HEK293 (cell line): ENCODE results near the gene C6orf136.
A peak's percentile ranks its signal among the peaks of the same experiment; 100 is the strongest.

Experiments
- ATF2 ChIP-seq: fragments of 450-650 bp; formaldehyde crosslinking; IDR thresholded peaks from 2 replicates; pipeline ENCODE4 v1.5.1; 2016; ENCODE audit warnings: missing biosample characterization, missing genetic modification characterization, low read depth
- BCL11A ChIP-seq: fragments of 450-650 bp; formaldehyde crosslinking; IDR thresholded peaks from 2 replicates; pipeline ENCODE4 v1.5.1; 2016; ENCODE audit warnings: low read depth, missing biosample characterization, missing genetic modification characterization
- GLIS2 ChIP-seq: fragments of 450-650 bp; formaldehyde crosslinking; IDR thresholded peaks from 2 replicates; pipeline ENCODE4 v1.5.1; 2016; ENCODE audit warnings: missing biosample characterization, missing genetic modification characterization
- KLF10 ChIP-seq: fragments of 450-650 bp; IDR thresholded peaks from 2 replicates; pipeline ENCODE4 v1.5.1; 2018; ENCODE audit warnings: missing biosample characterization, mild to moderate bottlenecking, missing genetic modification characterization
- KLF7 ChIP-seq: fragments of 450-650 bp; formaldehyde crosslinking; IDR thresholded peaks from 2 replicates; pipeline ENCODE4 v1.5.1; 2016; ENCODE audit warnings: missing biosample characterization, missing genetic modification characterization, borderline replicate concordance
- OSR2 ChIP-seq: fragments of 450-650 bp; formaldehyde crosslinking; IDR thresholded peaks from 2 replicates; pipeline ENCODE4 v1.5.1; 2016; ENCODE audit warnings: missing biosample characterization, missing genetic modification characterization
- PATZ1 ChIP-seq: fragments of 450-650 bp; formaldehyde crosslinking; IDR thresholded peaks from 2 replicates; pipeline ENCODE4 v1.5.1; 2016; ENCODE audit warnings: missing biosample characterization, missing genetic modification characterization
- TRIM28 ChIP-seq: IDR thresholded peaks from 2 replicates; pipeline ENCODE4 v1.6.1; 2011; ENCODE audit warnings: low read length, control low read depth, borderline replicate concordance
- YY1 ChIP-seq: fragments of 450-650 bp; formaldehyde crosslinking; IDR thresholded peaks from 2 replicates; pipeline ENCODE4 v1.5.1; 2018; ENCODE audit warnings: missing biosample characterization, missing genetic modification characterization
- ZBTB21 ChIP-seq: fragments of 450-650 bp; formaldehyde crosslinking; IDR thresholded peaks from 2 replicates; pipeline ENCODE4 v1.5.1; 2017; ENCODE audit warnings: missing biosample characterization, missing genetic modification characterization
- ZBTB26 ChIP-seq: fragments of 450-650 bp; formaldehyde crosslinking; optimal IDR thresholded peaks from 2 replicates; pipeline ENCODE3; 2016; ENCODE audit warnings: missing biosample characterization, mild to moderate bottlenecking, missing genetic modification characterization
- ZIC2 ChIP-seq: fragments of 450-650 bp; formaldehyde crosslinking; IDR thresholded peaks from 2 replicates; pipeline ENCODE4 v1.5.1; 2016; ENCODE audit warnings: missing biosample characterization, missing genetic modification characterization
- ZNF10 ChIP-seq: fragments of 450-650 bp; formaldehyde crosslinking; IDR thresholded peaks from 2 replicates; pipeline ENCODE4 v1.5.1; 2017; ENCODE audit warnings: missing biosample characterization, missing genetic modification characterization
- ZNF16 ChIP-seq: fragments of 450-650 bp; formaldehyde crosslinking; IDR thresholded peaks from 2 replicates; pipeline ENCODE4 v1.5.1; 2016; ENCODE audit warnings: low read depth, missing biosample characterization, missing genetic modification characterization
- ZNF174 ChIP-seq: fragments of 450-650 bp; formaldehyde crosslinking; IDR thresholded peaks from 2 replicates; pipeline ENCODE4 v1.5.0; 2017; ENCODE audit warnings: missing biosample characterization, mild to moderate bottlenecking, missing genetic modification characterization
- ZNF214 ChIP-seq: fragments of 450-650 bp; formaldehyde crosslinking; IDR thresholded peaks from 2 replicates; pipeline ENCODE4 v1.5.1; 2017; ENCODE audit warnings: missing biosample characterization, mild to moderate bottlenecking, missing genetic modification characterization, borderline replicate concordance
- ZNF280D ChIP-seq: fragments of 450-650 bp; formaldehyde crosslinking; IDR thresholded peaks from 2 replicates; pipeline ENCODE4 v1.5.1; 2016; ENCODE audit warnings: missing biosample characterization, missing genetic modification characterization
- ZNF433 ChIP-seq: fragments of 450-650 bp; formaldehyde crosslinking; IDR thresholded peaks from 2 replicates; pipeline ENCODE4 v1.5.1; 2016; ENCODE audit warnings: missing biosample characterization, missing genetic modification characterization, low read depth
- ZNF449 ChIP-seq: fragments of 450-650 bp; formaldehyde crosslinking; IDR thresholded peaks from 2 replicates; pipeline ENCODE4 v1.5.1; 2017; ENCODE audit warnings: missing biosample characterization, mild to moderate bottlenecking, missing genetic modification characterization, moderate library complexity
- ZNF529 ChIP-seq: fragments of 450-650 bp; formaldehyde crosslinking; IDR thresholded peaks from 2 replicates; pipeline ENCODE4 v1.5.1; 2017; ENCODE audit warnings: missing genetic modification characterization, missing biosample characterization; ENCODE audit not compliant: insufficient replicate concordance
- ZNF548 ChIP-seq: fragments of 450-650 bp; formaldehyde crosslinking; IDR thresholded peaks from 2 replicates; pipeline ENCODE4 v1.5.1; 2016; ENCODE audit warnings: missing biosample characterization, missing genetic modification characterization
- ZNF549 ChIP-seq: fragments of 450-650 bp; IDR thresholded peaks from 2 replicates; pipeline ENCODE4 v1.5.1; 2018; ENCODE audit warnings: missing biosample characterization, missing genetic modification characterization, mild to moderate bottlenecking, inconsistent platforms, moderate library complexity
- ZNF624 ChIP-seq: fragments of 450-650 bp; formaldehyde crosslinking; IDR thresholded peaks from 2 replicates; pipeline ENCODE4 v1.5.1; 2017; ENCODE audit warnings: missing biosample characterization, missing genetic modification characterization
- ZNF626 ChIP-seq: fragments of 450-650 bp; sonication (Bioruptor Pico); formaldehyde crosslinking; IDR thresholded peaks from 2 replicates; pipeline ENCODE4 v1.5.1; 2018; ENCODE audit warnings: missing biosample characterization, missing genetic modification characterization, inconsistent platforms
- ZNF639 ChIP-seq: fragments of 450-650 bp; formaldehyde crosslinking; IDR thresholded peaks from 2 replicates; pipeline ENCODE4 v1.5.1; 2016; ENCODE audit warnings: missing biosample characterization, missing genetic modification characterization
- ZNF670 ChIP-seq: fragments of 450-650 bp; formaldehyde crosslinking; IDR thresholded peaks from 2 replicates; pipeline ENCODE4 v1.5.1; 2016; ENCODE audit warnings: missing biosample characterization, missing genetic modification characterization, low read depth
- ZNF677 ChIP-seq: fragments of 450-650 bp; IDR thresholded peaks from 2 replicates; pipeline ENCODE4 v1.5.0; 2018; ENCODE audit warnings: missing biosample characterization, mild to moderate bottlenecking, missing genetic modification characterization, moderate library complexity
- ZNF76 ChIP-seq: fragments of 450-650 bp; formaldehyde crosslinking; IDR thresholded peaks from 2 replicates; pipeline ENCODE4; 2016; ENCODE audit warnings: low read depth, missing biosample characterization, missing genetic modification characterization, borderline replicate concordance
- ZSCAN16 ChIP-seq: fragments of 450-650 bp; formaldehyde crosslinking; IDR thresholded peaks from 2 replicates; pipeline ENCODE4 v1.5.1; 2016; ENCODE audit warnings: missing biosample characterization, missing genetic modification characterization
- ZSCAN4 ChIP-seq: fragments of 450-650 bp; formaldehyde crosslinking; IDR thresholded peaks from 2 replicates; pipeline ENCODE4 v1.5.1; 2017; ENCODE audit warnings: missing biosample characterization, missing genetic modification characterization

Gene C6orf136

GRCh38 chr6:30614843-30615218 is 32.1 kb upstream of the C6orf136 start (continued):
- TF ChIP-seq OSR2 (tag by site-specific recombination), result no peak
- no peak for TF ChIP-seq ZNF10
- TF ChIP-seq YY1 (tag by site-specific recombination), result peak; percentile 82
- TF ChIP-seq ZIC2 (tag by site-specific recombination), result no peak
- TF ChIP-seq TRIM28, result 0 out of 2 replicates have a peak, but pooled peaks have one; percentile 36
- no peak for TF ChIP-seq ZNF214
- TF ChIP-seq ZNF624, result no peak
- no peak for TF ChIP-seq ZSCAN4
- TF ChIP-seq KLF10 (tag by site-specific recombination), result no peak
- TF ChIP-seq ZNF76 (tag by site-specific recombination), result no peak
- no peak for TF ChIP-seq ZBTB26
- TF ChIP-seq ZSCAN16 (tag by site-specific recombination), result no peak
- no peak; the same call in 1 of the 2 replicates for TF ChIP-seq ZBTB21 (tag by site-specific recombination)
- TF ChIP-seq ZNF677, result no peak
- TF ChIP-seq ZNF548 (tag by site-specific recombination), result no peak
- 0 out of 2 replicates have a peak, but pooled peaks have one; percentile 12 for TF ChIP-seq KLF7 (tag by site-specific recombination)
- no peak for TF ChIP-seq ZNF529 (tag by site-specific recombination)
- TF ChIP-seq ZNF433 (tag by site-specific recombination), result no peak
- no peak for TF ChIP-seq ZNF626 (tag by site-specific recombination)
- no peak for TF ChIP-seq GLIS2 (tag by site-specific recombination)
- no peak for TF ChIP-seq BCL11A
- peak; percentile 96 for TF ChIP-seq ATF2
- TF ChIP-seq ZNF174 (tag by site-specific recombination), result no peak
- TF ChIP-seq ZNF16 (tag by site-specific recombination), result no peak
- no peak for TF ChIP-seq ZNF670
- TF ChIP-seq ZNF449 (tag by site-specific recombination), result no peak
- no peak for TF ChIP-seq PATZ1 (tag by site-specific recombination)
- no peak for TF ChIP-seq ZNF549 (tag by site-specific recombination)
- no peak for TF ChIP-seq ZNF280D (tag by site-specific recombination)
- no peak for TF ChIP-seq ZNF639 (tag by site-specific recombination)
